OCI-LY7 (cell line): ENCODE data around the gene TAS2R1.

ENCODE experiments used
- CTCF ChIP-seq: fragments of 200-600 bp; sonication (generic); conservative IDR thresholded peaks from 2 replicates; pipeline ENCODE4 v1.5.1; 2014; ENCODE audit warnings: mild to moderate bottlenecking, antibody characterized with exemption, low read length, moderate library complexity, mixed read lengths
- EZH2phosphoT487 ChIP-seq: fragments of 200-600 bp; sonication (generic); IDR thresholded peaks from 2 replicates; pipeline ENCODE4 v1.6.1; 2018; ENCODE audit warnings: low read depth, borderline replicate concordance, mild to moderate bottlenecking, mixed run types, antibody characterized with exemption, low read length, moderate library complexity, mixed read lengths

- TF ChIP-seq CTCF = no peak
- TF ChIP-seq EZH2phosphoT487 = no peak
Observed at GRCh38 chr5:9625731-9626130, 4.4 kb downstream of the TAS2R1 start.
